Activated CD4-positive, alpha-beta T cell treated with anti-CD3 and anti-CD28 coated beads, Interleukin-10, Interleukin-2, amounts not matched to agents 100 ng/mL and 50 ng/mL, durations not matched to agents 16 hours and 8 hours (primary cell): Measurements from ENCODE around the gene CSGALNACT2.
"Not testable (repeated sequence)": the region's sequence is repeated elsewhere in the genome, so short reads cannot be mapped to it uniquely, and the experiment has no call there.

ENCODE experiments used
- DNase-seq: peaks from one replicate; pipeline ENCODE4 v3.0.0-alpha.2; 2020

CSGALNACT2 gene

GRCh38 chr10:43145936-43146335 lies 7.7 kb downstream of the CSGALNACT2 start:
- not testable (repeated sequence) for DNase-seq

- DNase-seq = no peak
Measured at GRCh38 chr10:43151371-43151770, 13.1 kb downstream of the CSGALNACT2 start.

GRCh38 chr10:43153901-43154300 lies 15.7 kb downstream of the CSGALNACT2 start:
- no peak for DNase-seq

GRCh38 chr10:43155221-43155620 lies 17.0 kb downstream of the CSGALNACT2 start:
- DNase-seq = no peak

- no peak for DNase-seq
Measured at GRCh38 chr10:43155741-43156140, 17.5 kb downstream of the CSGALNACT2 start.

- no peak for DNase-seq
Measured at GRCh38 chr10:43156590-43157341, 18.5 kb downstream of the CSGALNACT2 start.

- no peak for DNase-seq
Measured at GRCh38 chr10:43158636-43159035, 20.4 kb downstream of the CSGALNACT2 start.

- DNase-seq = peak; percentile 64
Measured at GRCh38 chr10:43160046-43160920, 22.0 kb downstream of the CSGALNACT2 start.

- DNase-seq = peak; percentile 78
Measured at GRCh38 chr10:43160921-43161255, 22.6 kb downstream of the CSGALNACT2 start.

- peak; percentile 19 for DNase-seq
Measured at GRCh38 chr10:43162604-43163003, 24.4 kb downstream of the CSGALNACT2 start.

- DNase-seq = peak; percentile 50
Measured at GRCh38 chr10:43166207-43166879, 28.1 kb downstream of the CSGALNACT2 start.

- peak; percentile 16 for DNase-seq
Measured at GRCh38 chr10:43166880-43167497, 28.7 kb downstream of the CSGALNACT2 start.

- no peak for DNase-seq
Measured at GRCh38 chr10:43167498-43167889, 29.2 kb downstream of the CSGALNACT2 start.

- no peak for DNase-seq
Measured at GRCh38 chr10:43170491-43170890, 32.2 kb downstream of the CSGALNACT2 start.

- peak; percentile 56 for DNase-seq
Measured at GRCh38 chr10:43172645-43173044, 34.4 kb downstream of the CSGALNACT2 start.

- DNase-seq = no peak
Measured at GRCh38 chr10:43173120-43173519, 34.9 kb downstream of the CSGALNACT2 start.

- DNase-seq = no peak
Measured at GRCh38 chr10:43174969-43175368, 36.7 kb downstream of the CSGALNACT2 start.

GRCh38 chr10:43176271-43176670 lies 38.0 kb downstream of the CSGALNACT2 start:
- no peak for DNase-seq

- DNase-seq = no peak
Measured at GRCh38 chr10:43177595-43177994, 39.4 kb downstream of the CSGALNACT2 start.

- DNase-seq = no peak
Measured at GRCh38 chr10:43181146-43181545, 42.9 kb downstream of the CSGALNACT2 start.

- not testable (repeated sequence) for DNase-seq
Measured at GRCh38 chr10:43183764-43184163, 45.5 kb downstream of the CSGALNACT2 start.

GRCh38 chr10:43186150-43186549 lies 47.9 kb downstream of the CSGALNACT2 start:
- DNase-seq = no peak

- DNase-seq = no peak
Measured at GRCh38 chr10:43187213-43187612, 49.0 kb downstream of the CSGALNACT2 start.
